Gastroesophageal sphincter (tissue), 3 donors: ENCODE data around the gene MARS1.

Experiments
- CTCF ChIP-seq, 4 experiments: fragments of 200-600 bp in 2 of 4; fragments of 450-650 bp in 2 of 4; sonication (generic) in 1 of 4; IDR thresholded peaks; one replicate each; pipeline ENCODE4 v1.5.1; 2017 to 2019; ENCODE audit warnings: antibody characterized with exemption in 4 of 4, mild to moderate bottlenecking in 2 of 4, moderate library complexity in 2 of 4
- EP300 ChIP-seq: sonication (generic); formaldehyde crosslinking; IDR thresholded peaks from one replicate; pipeline ENCODE4 v1.6.1; 2017; ENCODE audit warnings: antibody characterized with exemption, mild to moderate bottlenecking
- POLR2A ChIP-seq, 2 donors: fragments of 450-650 bp; IDR thresholded peaks; one replicate each; pipeline ENCODE4 v1.6.1; 2017; ENCODE audit warnings: antibody characterized with exemption in 2 of 2, mild to moderate bottlenecking in 2 of 2, moderate library complexity in 1 of 2
- POLR2AphosphoS5 ChIP-seq: sonication (generic); formaldehyde crosslinking; IDR thresholded peaks from one replicate; pipeline ENCODE4 v1.6.1; 2017; ENCODE audit warnings: antibody characterized with exemption

- TF ChIP-seq CTCF (IDR thresholded peaks at IDR 0.05), result no peak
- TF ChIP-seq EP300, result no peak
- TF ChIP-seq POLR2A (IDR thresholded peaks at IDR 0.05), result no peak
- no peak for TF ChIP-seq POLR2AphosphoS5
Observed at GRCh38 chr12:57528831-57529555, 41.1 kb downstream of the MARS1 start.
